ENCODE data around the gene MEAK7.

The MEAK7 gene

DNA sequence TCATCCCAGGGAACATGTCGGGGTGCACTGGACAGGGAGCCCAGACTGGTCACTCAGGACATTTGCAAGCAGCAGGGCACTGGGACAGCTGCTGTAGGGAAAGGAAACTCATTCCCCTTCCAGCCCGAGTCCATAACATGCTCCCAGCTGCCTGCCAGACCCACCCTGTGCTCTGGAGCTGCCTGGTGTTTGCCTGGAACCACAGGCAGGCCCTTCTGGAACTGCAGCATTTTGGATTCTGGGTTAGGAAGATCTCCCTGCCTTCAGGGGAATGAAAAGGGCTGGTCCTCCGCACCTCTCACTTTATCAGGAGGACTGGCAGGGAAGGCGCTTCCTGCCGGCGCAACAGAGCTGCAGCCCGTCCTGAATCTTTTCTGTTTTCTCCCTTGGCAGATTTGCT lies 41.2 kb downstream of the MEAK7 start:
- no peak for DNase-seq

- no peak for DNase-seq
Measured at GRCh38 chr16:84462296-84463210, 41.9 kb downstream of the MEAK7 start.

GRCh38 chr16:84461413-84462295 lies 42.8 kb downstream of the MEAK7 start:
- DNase-seq, result no peak

DNA sequence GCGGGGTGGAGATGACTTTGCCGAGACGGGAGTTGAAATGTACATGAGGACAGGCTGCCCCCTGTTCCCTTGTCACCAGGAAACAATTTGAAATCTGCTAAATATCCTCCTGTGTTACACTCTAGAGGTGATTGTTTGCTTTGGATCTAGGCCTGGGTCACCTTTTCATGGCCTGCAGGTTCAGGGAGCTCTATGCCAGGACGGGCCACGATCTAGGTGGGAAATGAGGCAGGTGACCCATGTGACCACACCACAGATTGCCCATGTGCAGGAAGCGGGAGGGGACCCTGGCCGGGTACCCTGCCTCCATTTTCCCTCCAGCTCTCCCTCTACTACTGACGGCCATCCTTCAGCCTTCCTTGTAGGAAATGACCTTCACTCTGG lies 43.4 kb downstream of the MEAK7 start:
- DNase-seq, result no peak

GRCh38 chr16:84460406-84461028 lies 43.9 kb downstream of the MEAK7 start:
- no peak for DNase-seq

- DNase-seq, result no peak
Measured at GRCh38 chr16:84459941-84460405, 44.5 kb downstream of the MEAK7 start.

DNA sequence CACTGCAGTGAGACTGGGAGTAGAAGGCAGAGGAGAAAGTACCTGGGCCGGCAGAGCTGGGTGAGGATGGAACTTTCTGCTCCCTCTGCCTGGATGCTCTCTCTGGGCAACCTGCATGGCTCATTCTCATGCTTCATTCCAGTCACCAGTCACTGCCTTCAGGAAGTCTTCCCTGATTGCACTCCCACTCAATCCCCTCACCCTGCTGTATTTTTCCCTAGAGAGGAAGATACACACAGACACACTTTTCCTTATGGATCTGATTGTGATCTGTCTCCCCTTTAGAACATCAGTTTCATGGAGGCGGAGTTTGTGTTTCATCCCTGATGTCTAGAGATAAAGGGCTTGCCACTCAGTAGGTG lies 44.9 kb downstream of the MEAK7 start:
- no peak for DNase-seq

GRCh38 chr16:84458606-84459532 lies 45.6 kb downstream of the MEAK7 start:
- no peak for DNase-seq

DNA sequence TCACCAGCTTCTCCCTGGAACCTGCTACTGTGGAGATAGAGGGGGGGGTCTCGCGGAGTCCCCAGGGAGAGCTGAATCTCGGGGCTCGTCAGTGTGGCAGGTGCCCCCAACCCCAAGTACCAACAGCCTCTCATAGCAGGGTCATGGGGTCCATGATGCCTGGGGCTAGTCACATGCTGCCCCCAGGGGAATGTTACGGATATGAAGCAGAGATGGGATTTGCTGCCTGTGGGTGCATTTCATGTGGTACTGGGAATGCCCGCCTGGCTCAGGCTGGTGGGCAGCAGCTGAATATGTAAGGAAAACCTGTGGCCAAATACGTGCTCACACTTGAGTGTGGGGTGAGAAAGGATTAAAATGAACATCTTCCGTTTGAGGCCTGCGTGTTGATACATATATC lies 49.4 kb downstream of the MEAK7 start:
- DNase-seq, result no peak
